Activated B cell treated with CpG ODN at 0.5 μM for 24 hours (primary cell): ENCODE data around the gene TERT. TPM values are rescaled to one million over a fixed set of nuclear protein-coding genes. Genes with fewer than 3 reads are reported as not detected.

Experiments
- ATAC-seq: fragments of 200-7000 bp; cut with Tn5 transposase; one replicate; pipeline ENCODE4 v1.10.0; 2021; ENCODE audit warnings: low read depth, mild to moderate bottlenecking, moderate library complexity
- CTCF ChIA-PET: fragments of 350-600 bp; sonication (Branson Sonifier 250); formaldehyde crosslinking; loops from one replicate; lab custom pipeline; 2021; ENCODE audit warnings: antibody characterized with exemption; lab: Charles Lee
- POLR2A ChIA-PET: fragments of 350-600 bp; sonication (Branson Sonifier 250); formaldehyde crosslinking; loops from one replicate; lab custom pipeline; 2021; ENCODE audit warnings: antibody characterized with exemption; lab: Charles Lee
- DNase-seq: peaks from one replicate; pipeline ENCODE4 v3.0.0; 2022
- H3K27ac Mint-ChIP-seq: one replicate; pipeline ENCODE4 v1.8.0; 2020; ENCODE audit warnings: mixed read lengths
- H3K27me3 Mint-ChIP-seq: one replicate; pipeline ENCODE4 v1.8.0; 2021; ENCODE audit warnings: mixed read lengths
- H3K36me3 Mint-ChIP-seq: one replicate; pipeline ENCODE4 v1.8.0; 2021; ENCODE audit warnings: low read depth, mixed read lengths
- H3K4me1 Mint-ChIP-seq: one replicate; pipeline ENCODE4 v1.8.0; 2021; ENCODE audit warnings: mixed read lengths
- H3K4me3 Mint-ChIP-seq: one replicate; pipeline ENCODE4 v1.8.0; 2020; ENCODE audit warnings: mild to moderate bottlenecking, mixed read lengths
- H3K9me3 Mint-ChIP-seq: one replicate; pipeline ENCODE4 v1.8.0; 2020; ENCODE audit warnings: mixed read lengths
- CTCF ChIP-seq: fragments of 200-600 bp; IDR thresholded peaks from one replicate; pipeline ENCODE4 v1.8.0; 2022; ENCODE audit warnings: antibody characterized with exemption, mild to moderate bottlenecking
- intact Hi-C: fragments of 100-400 bp; cut with micrococcal nuclease; formaldehyde crosslinking; loops from one replicate; pipeline ENCODE4 v1.15.1; 2024
- total RNA-seq: library from RNA; stranded (reverse); gene quantifications from 2 replicates; pipeline ENCODE4 v1.2.3, GENCODE V29; 2022

Gene TERT
- total RNA-seq, 1 donor from 2014 or later: 0.35 TPM

- peaks cover 9% of the 10 kb centered on the region for H3K27me3 Mint-ChIP-seq
- no peak for DNase-seq
- H3K4me1 Mint-ChIP-seq: no peaks in the 10 kb centered on the region
- ChIA-PET POLR2A (no interaction called here), CTCF (no interaction called here)
- no peaks in the 10 kb centered on the region for H3K36me3 Mint-ChIP-seq
- no peak overlapping the region for H3K4me3 Mint-ChIP-seq
- no peak for TF ChIP-seq CTCF
- ATAC-seq: no peak
- intact Hi-C loops: no loop called here
- no peak overlapping the region for H3K27ac Mint-ChIP-seq
- peaks cover 3% of the 10 kb centered on the region for H3K9me3 Mint-ChIP-seq
Observed at GRCh38 chr5:1213508-1214162, 81.2 kb downstream of the TERT start.

GRCh38 chr5:1212881-1213280, 82.0 kb downstream of the TERT start:
- H3K4me1 Mint-ChIP-seq: no peaks in the 10 kb centered on the region
- no peak for DNase-seq
- POLR2A ChIA-PET: no interaction called here

GRCh38 chr5:1212271-1212670, 82.6 kb downstream of the TERT start:
- Mint-ChIP-seq H3K27ac (no peak overlapping the region), H3K9me3 (peaks cover 3% of the 10 kb centered on the region), H3K4me1 (no peaks in the 10 kb centered on the region), H3K4me3 (no peak overlapping the region), H3K27me3 (peaks cover 10% of the 10 kb centered on the region), H3K36me3 (no peaks in the 10 kb centered on the region)
- intact Hi-C loops: no loop called here
- ATAC-seq: no peak
- no peak for DNase-seq
- ChIA-PET POLR2A (no interaction called here), CTCF (no interaction called here)
- no peak for TF ChIP-seq CTCF

More at GRCh38 chr5:1212881-1213280, 82.0 kb downstream of the TERT start:
- CTCF ChIA-PET: no interaction called here
- Mint-ChIP-seq H3K9me3 (peaks cover 3% of the 10 kb centered on the region), H3K27me3 (peaks cover 7% of the 10 kb centered on the region), H3K27ac (no peak overlapping the region), H3K4me3 (no peak overlapping the region), H3K36me3 (no peaks in the 10 kb centered on the region)
- intact Hi-C loops: no loop called here
- TF ChIP-seq CTCF: no peak
- ATAC-seq: no peak

GRCh38 chr5:1211701-1212100, 83.2 kb downstream of the TERT start:
- ChIA-PET CTCF (no interaction called here), POLR2A (no interaction called here)
- no peak for TF ChIP-seq CTCF
- intact Hi-C loops: no loop called here
- DNase-seq: no peak
- Mint-ChIP-seq H3K4me3 (no peak overlapping the region), H3K36me3 (no peaks in the 10 kb centered on the region), H3K4me1 (no peaks in the 10 kb centered on the region), H3K27ac (no peak overlapping the region), H3K9me3 (peaks cover 3% of the 10 kb centered on the region), H3K27me3 (peaks cover 10% of the 10 kb centered on the region)
- no peak for ATAC-seq

GRCh38 chr5:1210832-1211251, 84.0 kb downstream of the TERT start:
- H3K4me3 Mint-ChIP-seq: no peak overlapping the region
- no peaks in the 10 kb centered on the region for H3K4me1 Mint-ChIP-seq
- peaks cover 13% of the 10 kb centered on the region for H3K27me3 Mint-ChIP-seq
- intact Hi-C loops: no loop called here
- peaks cover 3% of the 10 kb centered on the region for H3K9me3 Mint-ChIP-seq
- ChIA-PET CTCF (no interaction called here), POLR2A (no interaction called here)
- no peak for DNase-seq
- TF ChIP-seq CTCF: no peak
- no peak for ATAC-seq
- no peaks in the 10 kb centered on the region for H3K36me3 Mint-ChIP-seq
- H3K27ac Mint-ChIP-seq: no peak overlapping the region
